Panc1 (cell line): ENCODE results near the gene SRRM3. TPM values are rescaled to one million over a fixed set of nuclear protein-coding genes. Genes with fewer than 3 reads are reported as not detected.
"Not testable (repeated sequence)": the region's sequence is repeated elsewhere in the genome, so short reads cannot be mapped to it uniquely, and the experiment has no call there.

Source experiments
- ATAC-seq: fragments of 200-7000 bp; cut with Tn5 transposase; 2 replicates; pipeline ENCODE4 v1.9.1; 2020; ENCODE audit warnings: mild to moderate bottlenecking, moderate library complexity
- BruUV-seq: library from RNA; stranded (reverse); fragments of 400-500 nt; replicated peaks from 2 replicates; lab custom pipeline; 2021; lab: Mats Ljungman, UMichigan
- CTCF ChIA-PET: fragments of 300-600 bp; sonication (Branson Sonifier 250); formaldehyde crosslinking; loops from one replicate; lab custom pipeline; 2022; ENCODE audit warnings: antibody characterized with exemption; lab: Charles Lee
- POLR2A ChIA-PET: fragments of 300-600 bp; sonication (Branson Sonifier 250); formaldehyde crosslinking; loops from one replicate; lab custom pipeline; 2022; ENCODE audit warnings: antibody characterized with exemption; lab: Charles Lee
- DNase-seq: peaks from one replicate; pipeline ENCODE4 v3.0.0-alpha.2; 2010; ENCODE audit warnings: low read depth, low spot score
- H3K27ac ChIP-seq: 2 replicates; pipeline ENCODE4 v1.5.1; 2011; ENCODE audit warnings: mild to moderate bottlenecking, low read length, inconsistent platforms
- H3K27me3 ChIP-seq: fragments of 200-500 bp; sonication (Bioruptor generic); 2 replicates; pipeline ENCODE4 v1.6.0; 2014; ENCODE audit warnings: low read length, inconsistent platforms; ENCODE audit not compliant: control insufficient read depth, insufficient read depth
- H3K36me3 ChIP-seq: fragments of 200-500 bp; sonication (Bioruptor generic); 2 replicates; pipeline ENCODE4 v1.5.1; 2014; ENCODE audit warnings: inconsistent platforms, mild to moderate bottlenecking, low read length, moderate library complexity; ENCODE audit not compliant: control insufficient read depth, insufficient read depth
- H3K4me1 ChIP-seq: 2 replicates; pipeline ENCODE4 v1.5.1; 2011; ENCODE audit warnings: inconsistent platforms, mild to moderate bottlenecking, low read length, moderate library complexity; ENCODE audit not compliant: control insufficient read depth, insufficient read depth
- H3K4me3 ChIP-seq, 2 experiments: 2 replicates each; pipeline ENCODE4 v1.5.1; 2011 to 2012; ENCODE audit warnings: low read depth in 2 of 2, low read length in 2 of 2, mild to moderate bottlenecking in 2 of 2, inconsistent platforms in 1 of 2, moderate library complexity in 1 of 2
- H3K9me3 ChIP-seq: fragments of 200-500 bp; sonication (Bioruptor generic); 2 replicates; pipeline ENCODE4 v1.5.1; 2014; ENCODE audit warnings: low read depth, mild to moderate bottlenecking, inconsistent platforms, low read length, moderate library complexity; ENCODE audit not compliant: control insufficient read depth, insufficient read depth
- POLR2AphosphoS5 ChIP-seq: IDR thresholded peaks from 2 replicates; pipeline ENCODE4 v1.6.1; 2012; ENCODE audit warnings: mild to moderate bottlenecking, low read depth, low read length, moderate library complexity
- SIN3A ChIP-seq: IDR thresholded peaks from 2 replicates; pipeline ENCODE4 v1.6.1; 2012; ENCODE audit warnings: low read depth, mild to moderate bottlenecking, low read length, moderate library complexity, borderline replicate concordance; ENCODE audit not compliant: insufficient read depth
- TCF7L2 ChIP-seq: IDR thresholded peaks from 2 replicates; pipeline ENCODE4 v1.6.1; 2011; ENCODE audit warnings: mild to moderate bottlenecking, low read depth, low read length, inconsistent platforms
- in situ Hi-C: cut with HindIII; loops from 2 replicates; pipeline ENCODE4 v1.10.0; 2016; ENCODE audit warnings: low sequenced_read_pairs, low pct_unique_long_range_greater_than_20kb
- intact Hi-C: fragments of 100-400 bp; cut with micrococcal nuclease; formaldehyde crosslinking; loops from one replicate; pipeline ENCODE4 v1.10.0; 2022; ENCODE audit not compliant: unreplicated experiment
- total RNA-seq: library from RNA; stranded (reverse); gene quantifications from one replicate; pipeline ENCODE4 v1.2.1, GENCODE V29; 2021; ENCODE audit not compliant: unreplicated experiment
- TF ChIP-seq, protein P1 (sequence below), 2 experiments: IDR thresholded peaks; 2 replicates each; pipeline ENCODE4 v1.6.1; 2011 to 2012; ENCODE audit warnings: low read depth in 2 of 2, control low read depth in 1 of 2, low read length in 1 of 2, mild to moderate bottlenecking in 1 of 2, moderate library complexity in 1 of 2; ENCODE audit not compliant: insufficient read depth in 1 of 2
- TF ChIP-seq, protein P2 (sequence below): fragments of 450-650 bp; IDR thresholded peaks from 2 replicates; pipeline ENCODE4 v1.5.1; 2017; ENCODE audit warnings: mild to moderate bottlenecking

The SRRM3 gene
- total RNA-seq, 1 experiment from 2014 or later, result 8.5 TPM

DNA sequence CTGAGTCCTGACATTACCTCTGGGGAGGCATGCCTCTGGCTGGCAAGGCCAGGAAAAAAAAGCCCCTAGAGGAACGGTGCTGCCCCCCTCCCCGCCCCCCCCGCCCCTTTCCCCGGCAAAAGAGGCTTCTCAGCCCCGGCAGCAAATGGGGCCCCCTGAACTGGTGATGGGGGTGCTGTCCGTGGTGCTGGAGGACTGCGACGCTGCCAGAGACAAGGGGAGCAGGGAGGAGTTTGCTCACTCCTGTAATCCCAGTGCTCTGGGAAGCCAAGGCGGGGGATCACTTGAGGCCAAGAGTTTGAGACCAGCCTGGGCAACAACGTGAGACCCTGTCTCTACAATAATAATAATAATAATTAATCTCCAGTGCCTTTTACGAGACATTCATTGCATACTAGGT lies 23.7 kb downstream of the SRRM3 start:
- in situ Hi-C loops, result no loop called here
- CTCF ChIA-PET, result interaction anchor here (0.9 kb wide), 1 partner anchor 22 kb away, joined by 3 read pairs; no protein-coding TSS in a partner anchor
- BruUV-seq, result no TSS peak
- intact Hi-C loops, result no loop called here
- Histone ChIP-seq H3K27me3 (peaks cover 4% of the 10 kb centered on the region), H3K36me3 (no peaks in the 10 kb centered on the region), H3K27ac (no peak overlapping the region), H3K4me3 (no peak overlapping the region), H3K4me1 (peaks cover 4% of the 10 kb centered on the region; the same call in 1 of the 2 replicates), H3K9me3 (no peaks in the 10 kb centered on the region)
- POLR2A ChIA-PET, result no interaction called here
- no peak for TF ChIP-seq SIN3A
- TF ChIP-seq, protein P1, sequence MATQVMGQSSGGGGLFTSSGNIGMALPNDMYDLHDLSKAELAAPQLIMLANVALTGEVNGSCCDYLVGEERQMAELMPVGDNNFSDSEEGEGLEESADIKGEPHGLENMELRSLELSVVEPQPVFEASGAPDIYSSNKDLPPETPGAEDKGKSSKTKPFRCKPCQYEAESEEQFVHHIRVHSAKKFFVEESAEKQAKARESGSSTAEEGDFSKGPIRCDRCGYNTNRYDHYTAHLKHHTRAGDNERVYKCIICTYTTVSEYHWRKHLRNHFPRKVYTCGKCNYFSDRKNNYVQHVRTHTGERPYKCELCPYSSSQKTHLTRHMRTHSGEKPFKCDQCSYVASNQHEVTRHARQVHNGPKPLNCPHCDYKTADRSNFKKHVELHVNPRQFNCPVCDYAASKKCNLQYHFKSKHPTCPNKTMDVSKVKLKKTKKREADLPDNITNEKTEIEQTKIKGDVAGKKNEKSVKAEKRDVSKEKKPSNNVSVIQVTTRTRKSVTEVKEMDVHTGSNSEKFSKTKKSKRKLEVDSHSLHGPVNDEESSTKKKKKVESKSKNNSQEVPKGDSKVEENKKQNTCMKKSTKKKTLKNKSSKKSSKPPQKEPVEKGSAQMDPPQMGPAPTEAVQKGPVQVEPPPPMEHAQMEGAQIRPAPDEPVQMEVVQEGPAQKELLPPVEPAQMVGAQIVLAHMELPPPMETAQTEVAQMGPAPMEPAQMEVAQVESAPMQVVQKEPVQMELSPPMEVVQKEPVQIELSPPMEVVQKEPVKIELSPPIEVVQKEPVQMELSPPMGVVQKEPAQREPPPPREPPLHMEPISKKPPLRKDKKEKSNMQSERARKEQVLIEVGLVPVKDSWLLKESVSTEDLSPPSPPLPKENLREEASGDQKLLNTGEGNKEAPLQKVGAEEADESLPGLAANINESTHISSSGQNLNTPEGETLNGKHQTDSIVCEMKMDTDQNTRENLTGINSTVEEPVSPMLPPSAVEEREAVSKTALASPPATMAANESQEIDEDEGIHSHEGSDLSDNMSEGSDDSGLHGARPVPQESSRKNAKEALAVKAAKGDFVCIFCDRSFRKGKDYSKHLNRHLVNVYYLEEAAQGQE (IDR thresholded peaks at IDR 0.05; ENCODE audit: insufficient read depth in 1 of 2, low read depth in 2 of 2, low read length in 1 of 2), result peak; percentile 89 to 93
- DNase-seq (no peak), ATAC-seq (no peak)

GRCh38 chr7:76225951-76226350 lies 24.3 kb downstream of the SRRM3 start:
- no TSS peak for BruUV-seq
- H3K4me1 ChIP-seq, result no peaks in the 10 kb centered on the region
- no peaks in the 10 kb centered on the region for H3K36me3 ChIP-seq
- no peak overlapping the region for H3K27ac ChIP-seq
- in situ Hi-C loops (no loop called here), intact Hi-C loops (no loop called here)
- POLR2A ChIA-PET, result no interaction called here
- H3K27me3 ChIP-seq, result peaks cover 4% of the 10 kb centered on the region
- CTCF ChIA-PET, result interaction anchor here (0.9 kb wide), 1 partner anchor 23 kb away, joined by 3 read pairs; no protein-coding TSS in a partner anchor
- TF ChIP-seq TCF7L2 (no peak), SIN3A (no peak), POLR2AphosphoS5 (no peak)
- TF ChIP-seq, protein P2, sequence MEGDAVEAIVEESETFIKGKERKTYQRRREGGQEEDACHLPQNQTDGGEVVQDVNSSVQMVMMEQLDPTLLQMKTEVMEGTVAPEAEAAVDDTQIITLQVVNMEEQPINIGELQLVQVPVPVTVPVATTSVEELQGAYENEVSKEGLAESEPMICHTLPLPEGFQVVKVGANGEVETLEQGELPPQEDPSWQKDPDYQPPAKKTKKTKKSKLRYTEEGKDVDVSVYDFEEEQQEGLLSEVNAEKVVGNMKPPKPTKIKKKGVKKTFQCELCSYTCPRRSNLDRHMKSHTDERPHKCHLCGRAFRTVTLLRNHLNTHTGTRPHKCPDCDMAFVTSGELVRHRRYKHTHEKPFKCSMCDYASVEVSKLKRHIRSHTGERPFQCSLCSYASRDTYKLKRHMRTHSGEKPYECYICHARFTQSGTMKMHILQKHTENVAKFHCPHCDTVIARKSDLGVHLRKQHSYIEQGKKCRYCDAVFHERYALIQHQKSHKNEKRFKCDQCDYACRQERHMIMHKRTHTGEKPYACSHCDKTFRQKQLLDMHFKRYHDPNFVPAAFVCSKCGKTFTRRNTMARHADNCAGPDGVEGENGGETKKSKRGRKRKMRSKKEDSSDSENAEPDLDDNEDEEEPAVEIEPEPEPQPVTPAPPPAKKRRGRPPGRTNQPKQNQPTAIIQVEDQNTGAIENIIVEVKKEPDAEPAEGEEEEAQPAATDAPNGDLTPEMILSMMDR, result no peak
- TF ChIP-seq, protein P1 (IDR thresholded peaks at IDR 0.05; ENCODE audit: insufficient read depth in 1 of 2, low read depth in 2 of 2, low read length in 1 of 2), result no peak; a peak in 1 of 4 replicates
- DNase-seq (no peak), ATAC-seq (no peak)
- H3K9me3 ChIP-seq, result no peaks in the 10 kb centered on the region
- no peak overlapping the region for H3K4me3 ChIP-seq

- DNase-seq, POLR2A ChIA-PET, in situ Hi-C loops, BruUV-seq, H3K9me3 ChIP-seq, H3K27ac ChIP-seq, intact Hi-C loops, CTCF ChIA-PET, H3K4me3 ChIP-seq, ATAC-seq, H3K36me3 ChIP-seq, H3K27me3 ChIP-seq, H3K4me1 ChIP-seq: not testable (repeated sequence)
Observed at GRCh38 chr7:76226878-76227423, 25.3 kb downstream of the SRRM3 start.
